ENCODE measurements around the gene HIVEP3.

The HIVEP3 gene

GRCh38 chr1:41678111-41678878, 240.4 kb downstream of the HIVEP3 start:
- TF ChIP-seq REST (IDR thresholded peaks at IDR 0.05; ENCODE audit: insufficient read depth in 1 of 2, low read depth in 2 of 2, low read length in 2 of 2) (no peak), SIN3A (IDR thresholded peaks at IDR 0.05; ENCODE audit: borderline replicate concordance, insufficient read depth, low read length) (no peak), TAF1 (IDR thresholded peaks at IDR 0.05; ENCODE audit: borderline replicate concordance, insufficient read depth, low read length) (no peak), FOXP2 (optimal IDR thresholded peaks at IDR 0.05; ENCODE audit: borderline replicate concordance, extremely low read depth, extremely low read length, insufficient read depth) (no peak), POLR2AphosphoS5 (IDR thresholded peaks at IDR 0.05; ENCODE audit: low read depth, low read length) (no peak)

- TF ChIP-seq FOXP2 (optimal IDR thresholded peaks at IDR 0.05; ENCODE audit: borderline replicate concordance, extremely low read depth, extremely low read length, insufficient read depth), result no peak
- no peak for TF ChIP-seq POLR2AphosphoS5 (IDR thresholded peaks at IDR 0.05; ENCODE audit: low read depth, low read length)
- no peak for TF ChIP-seq TAF1 (IDR thresholded peaks at IDR 0.05; ENCODE audit: borderline replicate concordance, insufficient read depth, low read length)
- no peak for TF ChIP-seq SIN3A (IDR thresholded peaks at IDR 0.05; ENCODE audit: borderline replicate concordance, insufficient read depth, low read length)
- no peak for TF ChIP-seq REST (IDR thresholded peaks at IDR 0.05; ENCODE audit: insufficient read depth in 1 of 2, low read depth in 2 of 2, low read length in 2 of 2)
Measured at GRCh38 chr1:41677620-41678019, 241.1 kb downstream of the HIVEP3 start.

- TF ChIP-seq SIN3A (IDR thresholded peaks at IDR 0.05; ENCODE audit: borderline replicate concordance, insufficient read depth, low read length) (no peak), FOXP2 (optimal IDR thresholded peaks at IDR 0.05; ENCODE audit: borderline replicate concordance, extremely low read depth, extremely low read length, insufficient read depth) (no peak), POLR2AphosphoS5 (IDR thresholded peaks at IDR 0.05; ENCODE audit: low read depth, low read length) (no peak), TAF1 (IDR thresholded peaks at IDR 0.05; ENCODE audit: borderline replicate concordance, insufficient read depth, low read length) (no peak), REST (IDR thresholded peaks at IDR 0.05; ENCODE audit: insufficient read depth in 1 of 2, low read depth in 2 of 2, low read length in 2 of 2) (no peak)
Measured at GRCh38 chr1:41675401-41675800, 243.3 kb downstream of the HIVEP3 start.

- no peak for TF ChIP-seq TAF1 (IDR thresholded peaks at IDR 0.05; ENCODE audit: borderline replicate concordance, insufficient read depth, low read length)
- no peak for TF ChIP-seq SIN3A (IDR thresholded peaks at IDR 0.05; ENCODE audit: borderline replicate concordance, insufficient read depth, low read length)
- TF ChIP-seq POLR2AphosphoS5 (IDR thresholded peaks at IDR 0.05; ENCODE audit: low read depth, low read length), result no peak
- TF ChIP-seq FOXP2 (optimal IDR thresholded peaks at IDR 0.05; ENCODE audit: borderline replicate concordance, extremely low read depth, extremely low read length, insufficient read depth), result no peak
- TF ChIP-seq REST (IDR thresholded peaks at IDR 0.05; ENCODE audit: insufficient read depth in 1 of 2, low read depth in 2 of 2, low read length in 2 of 2), result no peak
Measured at GRCh38 chr1:41674522-41674921, 244.2 kb downstream of the HIVEP3 start.
